Lung microvascular endothelial cell (primary cell): ENCODE measurements around the gene MPPE1. TPM values are rescaled to one million over a fixed set of nuclear protein-coding genes. Genes with fewer than 3 reads are reported as not detected.
"Not testable (repeated sequence)": the region's sequence is repeated elsewhere in the genome, so short reads cannot be mapped to it uniquely, and the experiment has no call there.

ENCODE experiments used
- DNase-seq, 2 donors: peaks; one replicate each; pipeline versions ENCODE4 v3.0.0 to v3.0.0-alpha.2; 2010; ENCODE audit warnings: low read depth in 2 of 2
- total RNA-seq: library from RNA; depleted of rRNA; stranded (reverse); fragments of >200 nt; gene quantifications from 2 replicates; pipeline ENCODE4 v1.2.1, GENCODE V29; 2014

Gene MPPE1
- total RNA-seq, 1 donor from 2014 or later: 13.9 TPM

- DNase-seq: no peak
Observed at GRCh38 chr18:11927497-11927896, 19.4 kb upstream of the MPPE1 start.

- DNase-seq: no peak
Observed at GRCh38 chr18:11925800-11926481, 17.8 kb upstream of the MPPE1 start.

- no peak for DNase-seq
Observed at GRCh38 chr18:11923450-11923849, 15.3 kb upstream of the MPPE1 start.

GRCh38 chr18:11919522-11919921 is 11.4 kb upstream of the MPPE1 start:
- not testable (repeated sequence) for DNase-seq

- DNase-seq: peak in 1 of 2 donors; percentile 7
Observed at GRCh38 chr18:11916880-11917279, 8.8 kb upstream of the MPPE1 start.

GRCh38 chr18:11909591-11910026 is 1.5 kb upstream of the MPPE1 start:
- peak; percentile 44 to 70 for DNase-seq

- no peak for DNase-seq
Observed at GRCh38 chr18:11909061-11909455, 941 bp upstream of the MPPE1 start.

- DNase-seq: no peak
Observed at GRCh38 chr18:11906926-11907874, 917 bp downstream of the MPPE1 start.

- no peak for DNase-seq
Observed at GRCh38 chr18:11906176-11906575, 1.9 kb downstream of the MPPE1 start.

GRCh38 chr18:11905613-11906012 is 2.5 kb downstream of the MPPE1 start:
- no peak for DNase-seq

GRCh38 chr18:11902522-11903292 is 5.4 kb downstream of the MPPE1 start:
- peak in 1 of 2 donors; percentile 19 for DNase-seq

GRCh38 chr18:11901826-11902438 is 6.2 kb downstream of the MPPE1 start:
- DNase-seq: no peak

- DNase-seq: no peak
Observed at GRCh38 chr18:11899063-11899462, 9.1 kb downstream of the MPPE1 start.

- DNase-seq: no peak
Observed at GRCh38 chr18:11897781-11898180, 10.3 kb downstream of the MPPE1 start.

- DNase-seq: not testable (repeated sequence)
Observed at GRCh38 chr18:11892438-11892837, 15.7 kb downstream of the MPPE1 start.

GRCh38 chr18:11891737-11892136 is 16.4 kb downstream of the MPPE1 start:
- DNase-seq: no peak

GRCh38 chr18:11889284-11889683 is 18.8 kb downstream of the MPPE1 start:
- no peak for DNase-seq

- DNase-seq: no peak
Observed at GRCh38 chr18:11888726-11889125, 19.4 kb downstream of the MPPE1 start.

GRCh38 chr18:11887328-11888128 is 20.6 kb downstream of the MPPE1 start:
- DNase-seq: no peak

GRCh38 chr18:11886577-11887110 is 21.5 kb downstream of the MPPE1 start:
- DNase-seq: no peak
